ENCODE data around the gene ACKR4. TPM values are rescaled to one million over a fixed set of nuclear protein-coding genes. Genes with fewer than 3 reads are reported as not detected.
A peak's percentile ranks its signal among the peaks of the same experiment; 100 is the strongest.
"Not testable (repeated sequence)": the region's sequence is repeated elsewhere in the genome, so short reads cannot be mapped to it uniquely, and the experiment has no call there.

Gene ACKR4
- total and polyA plus RNA-seq, 10 donors: 0.50 to 2.6 (median 1.2) TPM

DNA sequence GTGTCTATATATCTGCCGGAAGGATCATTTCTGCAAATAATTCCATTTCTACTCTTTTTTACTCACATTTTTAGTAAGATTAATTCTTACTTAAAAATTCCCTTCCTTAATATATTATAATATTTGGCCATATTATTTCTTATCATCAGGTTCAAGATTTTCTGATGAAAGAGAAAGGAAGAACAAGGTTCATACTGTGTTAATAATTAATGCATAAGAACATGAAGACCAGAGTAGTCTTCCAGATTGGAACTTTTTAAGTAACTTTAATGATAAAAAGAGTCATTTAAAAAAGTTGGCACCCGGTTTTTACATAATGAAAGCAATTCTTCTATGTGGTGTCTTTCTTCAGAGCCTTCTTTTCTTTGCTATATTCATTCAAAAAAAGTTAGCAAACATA, 590 bp downstream of the ACKR4 start:
- Histone ChIP-seq H3K27ac (peak overlapping the region in 2 of 8 donors; percentile 21 to 27), H3K36me3 (peaks cover 0 to 37% (median 10%) of the 10 kb centered on the region in 6 donors), H3K27me3 (replicated peaks in 1 of 7) (no peaks in the 10 kb centered on the region), H3K4me3 (peak overlapping the region in 4 of 8 donors; percentile 6 to 32 (median 26)), H3K4me1 (no peaks in the 10 kb centered on the region), H3K9me3 (no peaks in the 10 kb centered on the region)
- WGBS, 5 donors: 69 to 86% (median 82%) methylated on average over 2 of the region's 2 CpGs
- no peak for TF ChIP-seq POLR2AphosphoS5 (IDR thresholded peaks at IDR 0.05)
- TF ChIP-seq, protein P1, sequence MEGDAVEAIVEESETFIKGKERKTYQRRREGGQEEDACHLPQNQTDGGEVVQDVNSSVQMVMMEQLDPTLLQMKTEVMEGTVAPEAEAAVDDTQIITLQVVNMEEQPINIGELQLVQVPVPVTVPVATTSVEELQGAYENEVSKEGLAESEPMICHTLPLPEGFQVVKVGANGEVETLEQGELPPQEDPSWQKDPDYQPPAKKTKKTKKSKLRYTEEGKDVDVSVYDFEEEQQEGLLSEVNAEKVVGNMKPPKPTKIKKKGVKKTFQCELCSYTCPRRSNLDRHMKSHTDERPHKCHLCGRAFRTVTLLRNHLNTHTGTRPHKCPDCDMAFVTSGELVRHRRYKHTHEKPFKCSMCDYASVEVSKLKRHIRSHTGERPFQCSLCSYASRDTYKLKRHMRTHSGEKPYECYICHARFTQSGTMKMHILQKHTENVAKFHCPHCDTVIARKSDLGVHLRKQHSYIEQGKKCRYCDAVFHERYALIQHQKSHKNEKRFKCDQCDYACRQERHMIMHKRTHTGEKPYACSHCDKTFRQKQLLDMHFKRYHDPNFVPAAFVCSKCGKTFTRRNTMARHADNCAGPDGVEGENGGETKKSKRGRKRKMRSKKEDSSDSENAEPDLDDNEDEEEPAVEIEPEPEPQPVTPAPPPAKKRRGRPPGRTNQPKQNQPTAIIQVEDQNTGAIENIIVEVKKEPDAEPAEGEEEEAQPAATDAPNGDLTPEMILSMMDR (IDR thresholded peaks at IDR 0.05 in 8 of 11, conservative IDR thresholded peaks at IDR 0.05 in 3 of 11): no peak
- no peak for TF ChIP-seq POLR2A (IDR thresholded peaks at IDR 0.05)
- DNase-seq: no peak
- intact Hi-C loops (cut with DNase I; ENCODE audit: low total_unique reads): no loop called here

DNA sequence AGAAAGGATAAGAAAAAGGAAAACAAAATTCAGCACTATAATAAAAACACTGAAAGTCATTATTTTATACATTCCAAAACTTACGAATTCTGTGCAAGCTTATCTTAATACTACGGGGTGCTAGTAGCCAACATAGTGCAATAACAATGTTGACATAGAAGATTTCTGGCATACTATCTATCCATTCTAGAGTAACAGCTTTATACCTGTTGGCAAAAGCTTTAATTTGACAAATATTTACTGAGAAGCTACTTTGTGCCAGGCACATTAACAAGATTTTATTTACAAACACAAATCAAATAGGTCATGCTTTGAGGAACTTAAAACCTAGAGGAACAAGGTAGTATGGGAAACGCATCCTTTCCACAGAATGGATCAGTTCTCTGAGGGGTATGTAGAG, 1.1 kb downstream of the ACKR4 start:
- H3K27me3 ChIP-seq (replicated peaks in 1 of 7): no peaks in the 10 kb centered on the region
- TF ChIP-seq, protein P1 (IDR thresholded peaks at IDR 0.05 in 8 of 11, conservative IDR thresholded peaks at IDR 0.05 in 3 of 11): no peak
- no peak for TF ChIP-seq POLR2AphosphoS5 (IDR thresholded peaks at IDR 0.05)
- H3K9me3 ChIP-seq: no peaks in the 10 kb centered on the region
- H3K4me3 ChIP-seq: peak overlapping the region in 1 of 8 donors; percentile 26
- DNase-seq: no peak
- no peak overlapping the region for H3K27ac ChIP-seq
- H3K4me1 ChIP-seq: no peaks in the 10 kb centered on the region
- WGBS, 5 donors: 81 to 90% (median 88%) methylated on average over 3 of the region's 3 CpGs
- intact Hi-C loops (cut with DNase I; ENCODE audit: low total_unique reads): no loop called here
- peaks cover 0 to 43% (median 14%) of the 10 kb centered on the region in 6 donors for H3K36me3 ChIP-seq

DNA sequence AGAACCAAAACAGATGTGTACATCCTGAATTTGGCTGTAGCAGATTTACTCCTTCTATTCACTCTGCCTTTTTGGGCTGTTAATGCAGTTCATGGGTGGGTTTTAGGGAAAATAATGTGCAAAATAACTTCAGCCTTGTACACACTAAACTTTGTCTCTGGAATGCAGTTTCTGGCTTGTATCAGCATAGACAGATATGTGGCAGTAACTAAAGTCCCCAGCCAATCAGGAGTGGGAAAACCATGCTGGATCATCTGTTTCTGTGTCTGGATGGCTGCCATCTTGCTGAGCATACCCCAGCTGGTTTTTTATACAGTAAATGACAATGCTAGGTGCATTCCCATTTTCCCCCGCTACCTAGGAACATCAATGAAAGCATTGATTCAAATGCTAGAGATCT, 3.5 kb downstream of the ACKR4 start:
- H3K36me3 ChIP-seq: peaks cover 0 to 56% (median 22%) of the 10 kb centered on the region in 6 donors
- H3K9me3 ChIP-seq; H3K27me3 ChIP-seq (replicated peaks in 1 of 7); DNase-seq; H3K4me1 ChIP-seq; H3K4me3 ChIP-seq; intact Hi-C loops (cut with DNase I; ENCODE audit: low total_unique reads); H3K27ac ChIP-seq: not testable (repeated sequence)
- WGBS, 5 donors: no CpG with 5 or more reads among the region's 1 CpG

DNA sequence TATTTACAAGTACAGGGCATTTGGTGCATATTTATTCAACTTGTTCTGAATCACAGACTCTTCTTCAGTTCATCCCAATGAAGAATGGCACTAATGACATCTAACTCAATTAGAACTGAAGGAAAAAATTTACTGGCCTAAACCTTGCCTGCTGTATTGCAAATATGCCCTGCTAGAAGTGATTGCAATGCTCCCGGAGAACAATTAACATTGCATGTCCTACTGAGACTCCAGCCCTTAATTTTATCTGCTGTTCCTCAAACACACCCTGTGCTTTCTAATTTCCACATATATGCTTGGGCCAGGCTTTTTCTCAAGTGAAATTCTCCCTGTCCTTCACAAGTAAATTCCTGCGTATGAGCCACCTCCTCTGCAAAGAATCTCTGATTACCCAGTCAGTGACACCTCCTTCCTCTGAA, 8.3 kb downstream of the ACKR4 start:
- intact Hi-C loops (cut with DNase I; ENCODE audit: low total_unique reads): no loop called here
- H3K27ac ChIP-seq: no peak overlapping the region
- 93 to 100% (median 95%) methylated on average over 2 of the region's 2 CpGs for WGBS, 5 donors

More for the DNA sequence above, 8.3 kb downstream of the ACKR4 start:
- peaks cover 0 to 6% (median 0%) of the 10 kb centered on the region in 8 donors for H3K9me3 ChIP-seq
- TF ChIP-seq POLR2AphosphoS5 (IDR thresholded peaks at IDR 0.05) (no peak), POLR2A (IDR thresholded peaks at IDR 0.05) (no peak)
- TF ChIP-seq, protein P1 (IDR thresholded peaks at IDR 0.05 in 8 of 11, conservative IDR thresholded peaks at IDR 0.05 in 3 of 11): no peak
- no peaks in the 10 kb centered on the region for H3K27me3 ChIP-seq (replicated peaks in 1 of 7)
- H3K36me3 ChIP-seq: peaks cover 0 to 59% (median 22%) of the 10 kb centered on the region in 6 donors
- no peak for DNase-seq
- no peaks in the 10 kb centered on the region for H3K4me1 ChIP-seq
- no peak overlapping the region for H3K4me3 ChIP-seq
